ENCODE data around the gene RGS5. TPM values are rescaled to one million over a fixed set of nuclear protein-coding genes. Genes with fewer than 3 reads are reported as not detected.

RGS5 gene
- total RNA-seq, 5 donors from 2014 or later (not counting 1 experiment from before 2014, with no cell fraction given): 1.9 to 4.5 (median 3.4) TPM

DNA sequence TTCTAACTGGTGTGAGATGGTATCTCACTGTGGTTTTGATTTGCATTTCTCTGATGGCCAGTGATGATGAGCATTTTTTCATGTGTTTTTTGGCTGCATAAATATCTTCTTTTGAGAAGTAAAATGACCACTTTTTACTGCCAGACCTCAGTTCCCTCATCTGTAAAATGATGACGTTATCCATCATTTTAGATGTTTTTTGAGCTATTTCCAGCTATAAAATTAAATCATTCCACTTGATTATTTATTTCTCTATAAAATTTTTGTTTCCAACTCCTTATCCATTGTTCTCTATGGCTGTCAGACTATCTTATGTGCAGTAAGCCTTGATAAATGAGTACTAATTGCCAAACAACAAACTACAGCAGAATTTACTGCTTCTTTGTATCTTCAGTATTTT is 33.2 kb downstream of the RGS5 start:
- no CpG with 5 or more reads among the region's 1 CpG for WGBS (ENCODE audit: insufficient coverage)
- H3K4me1 Mint-ChIP-seq: no peaks in the 10 kb centered on the region

DNA sequence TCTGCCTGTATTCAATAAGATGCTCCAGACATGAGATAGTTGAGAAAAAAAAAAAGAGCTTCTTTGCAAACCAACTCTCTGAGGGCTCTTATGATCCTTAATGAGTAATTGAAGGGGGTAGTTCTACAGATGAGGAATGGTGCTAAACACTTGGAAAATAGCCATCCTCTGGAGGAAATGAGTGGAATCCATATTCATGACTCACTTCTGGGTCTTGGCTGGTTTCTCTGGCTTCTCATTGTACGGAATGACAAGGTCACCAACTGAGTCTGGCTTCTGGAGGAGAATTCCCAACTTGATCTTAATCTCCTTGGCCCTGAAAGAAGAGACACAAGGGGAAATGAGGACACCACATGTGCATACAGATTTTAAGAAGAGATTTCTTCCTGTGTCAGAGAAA is 34.7 kb downstream of the RGS5 start:
- Histone ChIP-seq H3K27ac (ENCODE audit: low read length) (no peak overlapping the region), H3K27me3 (replicated peaks in 1 of 2; ENCODE audit: control insufficient read depth in 2 of 2, extremely low read depth in 1 of 2, insufficient read depth in 2 of 2, low read length in 1 of 2) (no peaks in the 10 kb centered on the region), H3K4me1 (ENCODE audit: control insufficient read depth in 1 of 2, extremely low read depth in 1 of 2, insufficient read depth in 2 of 2, low read length in 2 of 2) (no peaks in the 10 kb centered on the region), H3K4me3 (ENCODE audit: control insufficient read depth in 1 of 2, extremely low read depth in 1 of 2, low read length in 1 of 2) (no peak overlapping the region), H3K9me3 (no peaks in the 10 kb centered on the region), H3K36me3 (ENCODE audit: control insufficient read depth in 2 of 2, extremely low read depth in 1 of 2, insufficient read depth in 1 of 2, low read length in 1 of 2) (no peaks in the 10 kb centered on the region)
- POLR2A ChIA-PET: no interaction called here
- H3K27me3 Mint-ChIP-seq: peaks cover 0 to 4% of the 10 kb centered on the region in 2 donors
- no peaks in the 10 kb centered on the region for H3K9me3 Mint-ChIP-seq
- no peak overlapping the region for H3K27ac Mint-ChIP-seq
- H3K4me3 Mint-ChIP-seq: no peak overlapping the region
- no peak for DNase-seq
- WGBS (ENCODE audit: insufficient coverage): no CpG with 5 or more reads among the region's 1 CpG
- H3K36me3 Mint-ChIP-seq: no peaks in the 10 kb centered on the region
- CTCF ChIA-PET: interaction anchor here in 1 of 2 donors (0.8 kb wide), 1 partner anchor 320 kb away, joined by 3 read pairs; no protein-coding TSS in a partner anchor
- no peak for ATAC-seq (replicated peaks in 1 of 4)
- H3K4me1 Mint-ChIP-seq: no peaks in the 10 kb centered on the region

More for the DNA sequence above, 33.2 kb downstream of the RGS5 start:
- Histone ChIP-seq H3K27ac (ENCODE audit: low read length) (no peak overlapping the region), H3K4me1 (ENCODE audit: control insufficient read depth in 1 of 2, extremely low read depth in 1 of 2, insufficient read depth in 2 of 2, low read length in 2 of 2) (no peaks in the 10 kb centered on the region), H3K9me3 (no peaks in the 10 kb centered on the region), H3K27me3 (replicated peaks in 1 of 2; ENCODE audit: control insufficient read depth in 2 of 2, extremely low read depth in 1 of 2, insufficient read depth in 2 of 2, low read length in 1 of 2) (no peaks in the 10 kb centered on the region), H3K4me3 (ENCODE audit: control insufficient read depth in 1 of 2, extremely low read depth in 1 of 2, low read length in 1 of 2) (no peak overlapping the region), H3K36me3 (ENCODE audit: control insufficient read depth in 2 of 2, extremely low read depth in 1 of 2, insufficient read depth in 1 of 2, low read length in 1 of 2) (no peaks in the 10 kb centered on the region)
- Mint-ChIP-seq H3K4me3 (no peak overlapping the region), H3K27ac (no peak overlapping the region), H3K9me3 (no peaks in the 10 kb centered on the region), H3K36me3 (no peaks in the 10 kb centered on the region), H3K27me3 (peaks cover 6 to 9% of the 10 kb centered on the region in 2 donors)
- POLR2A ChIA-PET: no interaction called here
- CTCF ChIA-PET: no interaction called here
- DNase-seq (no peak), ATAC-seq (replicated peaks in 1 of 4) (no peak)

DNA sequence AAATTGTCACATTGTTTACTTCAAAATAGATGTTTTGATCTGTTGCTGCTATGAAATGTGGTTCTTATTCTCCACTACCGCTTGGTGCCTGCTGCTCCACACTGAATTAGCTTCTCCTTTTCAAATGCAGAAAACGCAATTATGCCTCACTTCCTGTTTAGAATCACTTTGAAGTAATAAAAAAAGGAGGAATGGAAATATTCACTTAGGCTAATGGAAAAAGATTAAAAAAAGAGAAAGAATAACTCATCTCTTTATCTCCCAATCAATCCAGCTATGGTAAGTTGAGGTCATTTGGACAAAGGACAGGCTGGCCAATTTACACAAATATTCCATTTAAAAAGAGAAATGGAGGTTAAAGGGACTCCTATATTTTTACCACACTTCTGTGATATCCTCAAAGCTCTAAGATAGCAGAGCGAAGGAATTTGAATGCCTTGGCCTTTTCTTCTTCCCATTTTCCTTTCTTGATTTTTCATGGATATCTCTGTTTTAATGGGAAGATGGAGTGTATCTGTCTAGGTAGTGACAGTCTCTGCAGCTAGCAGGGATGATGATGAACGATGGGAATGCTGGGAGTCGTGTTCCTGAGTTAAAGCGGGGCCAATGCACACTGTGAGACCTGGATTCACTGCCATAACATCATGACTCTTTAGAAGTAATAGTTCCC is 35.7 kb downstream of the RGS5 start:
- no peaks in the 10 kb centered on the region for H3K36me3 Mint-ChIP-seq
- no peak overlapping the region for H3K27ac Mint-ChIP-seq
- H3K4me3 Mint-ChIP-seq: no peak overlapping the region
- DNase-seq (no peak), ATAC-seq (replicated peaks in 1 of 4) (no peak)
- H3K27me3 Mint-ChIP-seq: no peaks in the 10 kb centered on the region
- no CpG with 5 or more reads among the region's 6 CpGs for WGBS (ENCODE audit: insufficient coverage)
- H3K4me3 ChIP-seq (ENCODE audit: control insufficient read depth in 1 of 2, extremely low read depth in 1 of 2, low read length in 1 of 2): no peak overlapping the region
- ChIA-PET POLR2A (no interaction called here), CTCF (interaction anchor here in 1 of 2 donors (0.8 kb wide), 1 partner anchor 319 kb away, joined by 3 read pairs; no protein-coding TSS in a partner anchor)
- no peaks in the 10 kb centered on the region for H3K4me1 Mint-ChIP-seq
- no peak overlapping the region for H3K27ac ChIP-seq (ENCODE audit: low read length)
- H3K9me3 Mint-ChIP-seq: no peaks in the 10 kb centered on the region
- H3K9me3 ChIP-seq: no peaks in the 10 kb centered on the region
- H3K27me3 ChIP-seq (replicated peaks in 1 of 2; ENCODE audit: control insufficient read depth in 2 of 2, extremely low read depth in 1 of 2, insufficient read depth in 2 of 2, low read length in 1 of 2): no peaks in the 10 kb centered on the region
- H3K4me1 ChIP-seq (ENCODE audit: control insufficient read depth in 1 of 2, extremely low read depth in 1 of 2, insufficient read depth in 2 of 2, low read length in 2 of 2): no peaks in the 10 kb centered on the region
- no peaks in the 10 kb centered on the region for H3K36me3 ChIP-seq (ENCODE audit: control insufficient read depth in 2 of 2, extremely low read depth in 1 of 2, insufficient read depth in 1 of 2, low read length in 1 of 2)

DNA sequence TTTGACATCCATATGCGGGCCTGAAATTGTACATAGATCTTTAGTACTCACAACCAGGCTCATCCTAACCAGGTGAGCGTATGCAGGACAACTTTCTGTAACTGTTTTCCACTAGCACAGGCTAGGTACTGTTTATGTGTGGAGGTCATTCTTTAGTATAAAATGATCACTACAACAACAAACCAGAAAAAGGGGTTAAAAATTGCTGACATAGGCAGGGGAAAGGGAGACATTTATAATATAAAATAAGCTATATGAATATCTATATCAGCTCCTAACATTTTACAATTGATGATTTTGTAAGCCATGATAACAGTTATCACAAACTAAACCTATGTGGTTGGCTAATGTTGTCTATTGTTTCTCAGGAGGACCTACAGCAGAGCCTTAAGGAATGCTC is 37.6 kb downstream of the RGS5 start:
- ChIA-PET CTCF (no interaction called here), POLR2A (no interaction called here)
- Mint-ChIP-seq H3K9me3 (no peaks in the 10 kb centered on the region), H3K36me3 (no peaks in the 10 kb centered on the region), H3K27me3 (no peaks in the 10 kb centered on the region), H3K4me3 (no peak overlapping the region), H3K4me1 (no peaks in the 10 kb centered on the region), H3K27ac (no peak overlapping the region)
- DNase-seq (no peak), ATAC-seq (replicated peaks in 1 of 4) (no peak)
- Histone ChIP-seq H3K27ac (ENCODE audit: low read length) (no peak overlapping the region), H3K27me3 (replicated peaks in 1 of 2; ENCODE audit: control insufficient read depth in 2 of 2, extremely low read depth in 1 of 2, insufficient read depth in 2 of 2, low read length in 1 of 2) (no peaks in the 10 kb centered on the region), H3K36me3 (ENCODE audit: control insufficient read depth in 2 of 2, extremely low read depth in 1 of 2, insufficient read depth in 1 of 2, low read length in 1 of 2) (no peaks in the 10 kb centered on the region), H3K9me3 (no peaks in the 10 kb centered on the region), H3K4me3 (ENCODE audit: control insufficient read depth in 1 of 2, extremely low read depth in 1 of 2, low read length in 1 of 2) (no peak overlapping the region), H3K4me1 (ENCODE audit: control insufficient read depth in 1 of 2, extremely low read depth in 1 of 2, insufficient read depth in 2 of 2, low read length in 2 of 2) (no peaks in the 10 kb centered on the region)
- no CpG with 5 or more reads among the region's 2 CpGs for WGBS (ENCODE audit: insufficient coverage)

DNA sequence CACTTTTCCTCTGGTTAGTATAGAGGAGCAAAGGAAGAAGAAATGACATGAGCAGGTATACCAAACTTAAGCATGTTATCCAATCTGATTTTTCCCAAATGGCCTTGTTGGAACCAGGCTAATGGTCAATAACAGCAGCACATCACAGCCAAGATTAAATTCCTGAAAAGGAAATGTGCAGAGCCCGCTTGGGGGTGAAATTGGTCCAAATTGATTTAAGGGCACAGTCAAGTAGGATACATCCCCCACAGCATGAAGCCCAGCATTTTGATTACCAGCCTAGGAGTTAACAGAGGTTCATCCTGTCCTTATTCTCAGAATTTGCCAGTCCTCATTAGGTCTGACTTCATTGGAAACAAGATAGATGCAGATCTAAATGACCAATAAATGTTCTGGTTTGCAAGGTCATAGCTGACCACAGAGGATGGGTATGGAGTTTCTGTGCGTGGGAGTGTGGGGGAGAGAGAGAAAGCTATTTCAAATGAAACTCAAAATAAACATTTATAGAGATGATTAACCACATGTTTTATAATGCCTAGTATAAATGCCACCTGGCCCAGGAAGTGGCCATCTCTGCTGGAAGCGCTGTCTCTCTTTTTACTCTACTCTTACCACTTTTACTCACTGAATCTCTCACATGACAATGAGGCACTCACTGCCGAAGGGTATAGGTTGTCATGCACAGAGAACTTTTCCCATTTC is 38.7 kb downstream of the RGS5 start:
- POLR2A ChIA-PET: no interaction called here
- H3K36me3 ChIP-seq (ENCODE audit: control insufficient read depth in 2 of 2, extremely low read depth in 1 of 2, insufficient read depth in 1 of 2, low read length in 1 of 2): no peaks in the 10 kb centered on the region
- CTCF ChIA-PET: no interaction called here
- H3K27me3 ChIP-seq (replicated peaks in 1 of 2; ENCODE audit: control insufficient read depth in 2 of 2, extremely low read depth in 1 of 2, insufficient read depth in 2 of 2, low read length in 1 of 2): no peaks in the 10 kb centered on the region
- H3K4me1 ChIP-seq (ENCODE audit: control insufficient read depth in 1 of 2, extremely low read depth in 1 of 2, insufficient read depth in 2 of 2, low read length in 2 of 2): no peaks in the 10 kb centered on the region
- no peaks in the 10 kb centered on the region for H3K9me3 ChIP-seq
- WGBS (ENCODE audit: insufficient coverage): no CpG with 5 or more reads among the region's 4 CpGs
- H3K27ac ChIP-seq (ENCODE audit: low read length): no peak overlapping the region
- H3K9me3 Mint-ChIP-seq: peaks cover 0 to under 1% (median 0%) of the 10 kb centered on the region in 3 donors
- ATAC-seq (replicated peaks in 1 of 4) (no peak), DNase-seq (no peak)
- H3K27me3 Mint-ChIP-seq: no peaks in the 10 kb centered on the region
- no peaks in the 10 kb centered on the region for H3K4me1 Mint-ChIP-seq
- H3K4me3 Mint-ChIP-seq: no peak overlapping the region
- H3K4me3 ChIP-seq (ENCODE audit: control insufficient read depth in 1 of 2, extremely low read depth in 1 of 2, low read length in 1 of 2): no peak overlapping the region
- H3K27ac Mint-ChIP-seq: no peak overlapping the region
- H3K36me3 Mint-ChIP-seq: no peaks in the 10 kb centered on the region

DNA sequence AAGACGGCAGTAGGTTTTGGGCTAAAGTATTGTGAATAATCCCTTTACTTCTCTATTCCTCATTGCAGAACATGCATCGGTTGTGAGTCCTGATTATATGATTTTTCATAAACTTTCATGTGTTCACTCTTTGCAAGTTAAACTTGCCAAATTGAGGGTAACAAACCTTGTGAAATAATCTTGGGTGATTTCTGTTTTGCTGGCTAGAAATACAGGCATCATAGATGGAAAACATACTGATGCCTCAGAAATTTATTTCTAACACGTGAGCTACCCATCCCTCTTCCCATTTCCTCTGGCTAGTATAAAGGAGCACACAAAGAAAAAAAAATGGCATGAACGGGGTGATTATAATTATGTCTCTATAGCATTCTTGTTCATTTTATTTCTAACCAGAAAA is 39.6 kb downstream of the RGS5 start:
- Histone ChIP-seq H3K36me3 (ENCODE audit: control insufficient read depth in 2 of 2, extremely low read depth in 1 of 2, insufficient read depth in 1 of 2, low read length in 1 of 2) (no peaks in the 10 kb centered on the region), H3K4me1 (ENCODE audit: control insufficient read depth in 1 of 2, extremely low read depth in 1 of 2, insufficient read depth in 2 of 2, low read length in 2 of 2) (no peaks in the 10 kb centered on the region), H3K27me3 (replicated peaks in 1 of 2; ENCODE audit: control insufficient read depth in 2 of 2, extremely low read depth in 1 of 2, insufficient read depth in 2 of 2, low read length in 1 of 2) (no peaks in the 10 kb centered on the region), H3K27ac (ENCODE audit: low read length) (no peak overlapping the region), H3K9me3 (no peaks in the 10 kb centered on the region), H3K4me3 (ENCODE audit: control insufficient read depth in 1 of 2, extremely low read depth in 1 of 2, low read length in 1 of 2) (no peak overlapping the region)
- Mint-ChIP-seq H3K27ac (no peak overlapping the region), H3K9me3 (peaks cover 2 to 7% (median 3%) of the 10 kb centered on the region in 3 donors), H3K4me3 (no peak overlapping the region), H3K27me3 (no peaks in the 10 kb centered on the region), H3K4me1 (no peaks in the 10 kb centered on the region), H3K36me3 (no peaks in the 10 kb centered on the region)
- ATAC-seq (replicated peaks in 1 of 4) (no peak), DNase-seq (no peak)
- CTCF ChIA-PET: interaction anchor here in 1 of 2 donors (0.6 kb wide), 1 partner anchor 182 kb away, joined by 18 read pairs; no protein-coding TSS in a partner anchor
- POLR2A ChIA-PET: no interaction called here
- WGBS (ENCODE audit: insufficient coverage): no CpG with 5 or more reads among the region's 4 CpGs
